HG03196 (cell line): ENCODE data around the gene SALL1.

Source experiments
- ATAC-seq: cut with Tn5 transposase; IDR thresholded peaks from one replicate; pipeline ENCODE4 v1.9.1; 2021; ENCODE audit not compliant: unreplicated experiment

Gene SALL1

GRCh38 chr16:51150888-51151320 lies at the start of gene SALL1:
TSS of gene SALL1 (minus strand) at chr16:51151270. CDS start at chr16:51151241, 29 bp downstream.
- ATAC-seq, result no peak

GRCh38 chr16:51200793-51201192 lies 49.7 kb upstream of the SALL1 start:
- ATAC-seq, result no peak

GRCh38 chr16:51197953-51198748 lies 47.1 kb upstream of the SALL1 start:
- no peak for ATAC-seq

- no peak for ATAC-seq
These were observed 42.8 kb upstream of the SALL1 start for GRCh38 chr16:51193879-51194278.

GRCh38 chr16:51184702-51185433 lies 33.8 kb upstream of the SALL1 start:
- ATAC-seq, result no peak

GRCh38 chr16:51181503-51181811 lies 30.4 kb upstream of the SALL1 start:
- ATAC-seq, result no peak

- ATAC-seq, result no peak
These were observed 29.8 kb upstream of the SALL1 start for GRCh38 chr16:51180719-51181502.

GRCh38 chr16:51175081-51175480 lies 24.0 kb upstream of the SALL1 start:
- ATAC-seq, result no peak

GRCh38 chr16:51172368-51172767 lies 21.3 kb upstream of the SALL1 start:
- ATAC-seq, result no peak

- ATAC-seq, result no peak
These were observed 17.7 kb upstream of the SALL1 start for GRCh38 chr16:51168755-51169154.

- no peak for ATAC-seq
These were observed 16.3 kb upstream of the SALL1 start for GRCh38 chr16:51167170-51167895.

- no peak for ATAC-seq
These were observed 15.5 kb upstream of the SALL1 start for GRCh38 chr16:51166541-51166940.

- no peak for ATAC-seq
These were observed 15.0 kb upstream of the SALL1 start for GRCh38 chr16:51166091-51166490.

- no peak for ATAC-seq
These were observed 14.0 kb upstream of the SALL1 start for GRCh38 chr16:51165043-51165442.

- no peak for ATAC-seq
These were observed 13.5 kb upstream of the SALL1 start for GRCh38 chr16:51164574-51164973.

- ATAC-seq, result no peak
These were observed 13.0 kb upstream of the SALL1 start for GRCh38 chr16:51163894-51164566.

GRCh38 chr16:51163366-51163765 lies 12.3 kb upstream of the SALL1 start:
- ATAC-seq, result no peak

- no peak for ATAC-seq
These were observed 10.5 kb upstream of the SALL1 start for GRCh38 chr16:51161440-51162195.

GRCh38 chr16:51159865-51160264 lies 8.8 kb upstream of the SALL1 start:
- no peak for ATAC-seq

- ATAC-seq, result no peak
These were observed 8.2 kb upstream of the SALL1 start for GRCh38 chr16:51159296-51159695.
